Measurements from ENCODE around the gene GCNA. TPM values are rescaled to one million over a fixed set of nuclear protein-coding genes. Genes with fewer than 3 reads are reported as not detected.

The GCNA gene
- total and polyA plus RNA-seq, 2 experiments from 2014 or later = 1.2 to 1.5 TPM

DNA sequence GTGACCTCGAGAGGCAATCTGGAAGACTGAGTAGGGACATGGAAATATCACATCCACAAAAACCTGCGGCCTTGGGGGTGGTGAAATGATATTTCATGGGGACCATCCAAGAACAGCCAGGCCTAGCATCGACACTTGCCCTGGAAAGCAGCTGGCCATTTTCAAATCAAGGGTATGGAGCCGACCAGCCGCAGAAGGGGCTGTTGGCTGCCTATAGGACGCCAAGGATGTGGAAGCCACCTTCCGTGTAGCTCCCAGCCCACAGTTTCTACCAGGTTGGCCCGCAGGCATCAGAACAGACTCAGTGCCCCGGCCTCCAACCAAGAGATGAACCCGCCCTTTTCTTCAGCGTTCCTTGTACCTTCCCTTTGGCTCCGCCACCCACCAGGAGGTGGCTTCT lies 83.7 kb downstream of the GCNA start:
- H3K27ac ChIP-seq (ENCODE audit: low read depth) = no peak overlapping the region
- Mint-ChIP-seq H3K4me1 (no peaks in the 10 kb centered on the region), H3K36me3 (ENCODE audit: low read depth) (no peaks in the 10 kb centered on the region), H3K27ac (no peak overlapping the region), H3K27me3 (ENCODE audit: insufficient read depth, low read depth, poor library complexity) (peaks cover 2% of the 10 kb centered on the region), H3K9me3 (no peaks in the 10 kb centered on the region), H3K4me3 (no peak overlapping the region)
- TF ChIP-seq STAT1 (IDR thresholded peaks at IDR 0.05; ENCODE audit: unreplicated experiment) (no peak), JUNB (IDR thresholded peaks at IDR 0.05; ENCODE audit: unreplicated experiment) (no peak), CREB1 (CRISPR knock-in tag; IDR thresholded peaks at IDR 0.05; ENCODE audit: low read depth) (no peak), ZNF331 (CRISPR knock-in tag; IDR thresholded peaks at IDR 0.05; ENCODE audit: low read depth) (no peak), POLR2AphosphoS5 (IDR thresholded peaks at IDR 0.05; ENCODE audit: low read depth) (no peak), EZH2phosphoT487 (IDR thresholded peaks at IDR 0.05; ENCODE audit: unreplicated experiment) (no peak), ZNF114 (CRISPR knock-in tag; IDR thresholded peaks at IDR 0.05) (no peak), EZH2 (IDR thresholded peaks at IDR 0.05; ENCODE audit: low read depth, unreplicated experiment) (no peak), NANOG (IDR thresholded peaks at IDR 0.05; ENCODE audit: borderline replicate concordance) (no peak)
- TF ChIP-seq, protein P1, sequence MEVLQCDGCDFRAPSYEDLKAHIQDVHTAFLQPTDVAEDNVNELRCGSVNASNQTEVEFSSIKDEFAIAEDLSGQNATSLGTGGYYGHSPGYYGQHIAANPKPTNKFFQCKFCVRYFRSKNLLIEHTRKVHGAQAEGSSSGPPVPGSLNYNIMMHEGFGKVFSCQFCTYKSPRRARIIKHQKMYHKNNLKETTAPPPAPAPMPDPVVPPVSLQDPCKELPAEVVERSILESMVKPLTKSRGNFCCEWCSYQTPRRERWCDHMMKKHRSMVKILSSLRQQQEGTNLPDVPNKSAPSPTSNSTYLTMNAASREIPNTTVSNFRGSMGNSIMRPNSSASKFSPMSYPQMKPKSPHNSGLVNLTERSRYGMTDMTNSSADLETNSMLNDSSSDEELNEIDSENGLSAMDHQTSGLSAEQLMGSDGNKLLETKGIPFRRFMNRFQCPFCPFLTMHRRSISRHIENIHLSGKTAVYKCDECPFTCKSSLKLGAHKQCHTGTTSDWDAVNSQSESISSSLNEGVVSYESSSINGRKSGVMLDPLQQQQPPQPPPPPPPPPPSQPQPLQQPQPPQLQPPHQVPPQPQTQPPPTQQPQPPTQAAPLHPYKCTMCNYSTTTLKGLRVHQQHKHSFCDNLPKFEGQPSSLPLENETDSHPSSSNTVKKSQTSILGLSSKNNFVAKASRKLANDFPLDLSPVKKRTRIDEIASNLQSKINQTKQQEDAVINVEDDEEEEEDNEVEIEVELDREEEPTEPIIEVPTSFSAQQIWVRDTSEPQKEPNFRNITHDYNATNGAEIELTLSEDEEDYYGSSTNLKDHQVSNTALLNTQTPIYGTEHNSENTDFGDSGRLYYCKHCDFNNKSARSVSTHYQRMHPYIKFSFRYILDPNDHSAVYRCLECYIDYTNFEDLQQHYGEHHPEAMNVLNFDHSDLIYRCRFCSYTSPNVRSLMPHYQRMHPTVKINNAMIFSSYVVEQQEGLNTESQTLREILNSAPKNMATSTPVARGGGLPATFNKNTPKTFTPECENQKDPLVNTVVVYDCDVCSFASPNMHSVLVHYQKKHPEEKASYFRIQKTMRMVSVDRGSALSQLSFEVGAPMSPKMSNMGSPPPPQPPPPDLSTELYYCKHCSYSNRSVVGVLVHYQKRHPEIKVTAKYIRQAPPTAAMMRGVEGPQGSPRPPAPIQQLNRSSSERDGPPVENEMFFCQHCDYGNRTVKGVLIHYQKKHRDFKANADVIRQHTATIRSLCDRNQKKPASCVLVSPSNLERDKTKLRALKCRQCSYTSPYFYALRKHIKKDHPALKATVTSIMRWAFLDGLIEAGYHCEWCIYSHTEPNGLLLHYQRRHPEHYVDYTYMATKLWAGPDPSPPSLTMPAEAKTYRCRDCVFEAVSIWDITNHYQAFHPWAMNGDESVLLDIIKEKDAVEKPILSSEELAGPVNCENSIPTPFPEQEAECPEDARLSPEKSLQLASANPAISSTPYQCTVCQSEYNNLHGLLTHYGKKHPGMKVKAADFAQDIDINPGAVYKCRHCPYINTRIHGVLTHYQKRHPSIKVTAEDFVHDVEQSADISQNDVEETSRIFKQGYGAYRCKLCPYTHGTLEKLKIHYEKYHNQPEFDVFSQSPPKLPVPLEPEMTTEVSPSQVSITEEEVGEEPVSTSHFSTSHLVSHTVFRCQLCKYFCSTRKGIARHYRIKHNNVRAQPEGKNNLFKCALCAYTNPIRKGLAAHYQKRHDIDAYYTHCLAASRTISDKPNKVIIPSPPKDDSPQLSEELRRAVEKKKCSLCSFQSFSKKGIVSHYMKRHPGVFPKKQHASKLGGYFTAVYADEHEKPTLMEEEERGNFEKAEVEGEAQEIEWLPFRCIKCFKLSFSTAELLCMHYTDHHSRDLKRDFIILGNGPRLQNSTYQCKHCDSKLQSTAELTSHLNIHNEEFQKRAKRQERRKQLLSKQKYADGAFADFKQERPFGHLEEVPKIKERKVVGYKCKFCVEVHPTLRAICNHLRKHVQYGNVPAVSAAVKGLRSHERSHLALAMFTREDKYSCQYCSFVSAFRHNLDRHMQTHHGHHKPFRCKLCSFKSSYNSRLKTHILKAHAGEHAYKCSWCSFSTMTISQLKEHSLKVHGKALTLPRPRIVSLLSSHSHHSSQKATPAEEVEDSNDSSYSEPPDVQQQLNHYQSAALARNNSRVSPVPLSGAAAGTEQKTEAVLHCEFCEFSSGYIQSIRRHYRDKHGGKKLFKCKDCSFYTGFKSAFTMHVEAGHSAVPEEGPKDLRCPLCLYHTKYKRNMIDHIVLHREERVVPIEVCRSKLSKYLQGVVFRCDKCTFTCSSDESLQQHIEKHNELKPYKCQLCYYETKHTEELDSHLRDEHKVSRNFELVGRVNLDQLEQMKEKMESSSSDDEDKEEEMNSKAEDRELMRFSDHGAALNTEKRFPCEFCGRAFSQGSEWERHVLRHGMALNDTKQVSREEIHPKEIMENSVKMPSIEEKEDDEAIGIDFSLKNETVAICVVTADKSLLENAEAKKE (CRISPR knock-in tag; IDR thresholded peaks at IDR 0.05) = no peak
- TF ChIP-seq, protein P2, sequence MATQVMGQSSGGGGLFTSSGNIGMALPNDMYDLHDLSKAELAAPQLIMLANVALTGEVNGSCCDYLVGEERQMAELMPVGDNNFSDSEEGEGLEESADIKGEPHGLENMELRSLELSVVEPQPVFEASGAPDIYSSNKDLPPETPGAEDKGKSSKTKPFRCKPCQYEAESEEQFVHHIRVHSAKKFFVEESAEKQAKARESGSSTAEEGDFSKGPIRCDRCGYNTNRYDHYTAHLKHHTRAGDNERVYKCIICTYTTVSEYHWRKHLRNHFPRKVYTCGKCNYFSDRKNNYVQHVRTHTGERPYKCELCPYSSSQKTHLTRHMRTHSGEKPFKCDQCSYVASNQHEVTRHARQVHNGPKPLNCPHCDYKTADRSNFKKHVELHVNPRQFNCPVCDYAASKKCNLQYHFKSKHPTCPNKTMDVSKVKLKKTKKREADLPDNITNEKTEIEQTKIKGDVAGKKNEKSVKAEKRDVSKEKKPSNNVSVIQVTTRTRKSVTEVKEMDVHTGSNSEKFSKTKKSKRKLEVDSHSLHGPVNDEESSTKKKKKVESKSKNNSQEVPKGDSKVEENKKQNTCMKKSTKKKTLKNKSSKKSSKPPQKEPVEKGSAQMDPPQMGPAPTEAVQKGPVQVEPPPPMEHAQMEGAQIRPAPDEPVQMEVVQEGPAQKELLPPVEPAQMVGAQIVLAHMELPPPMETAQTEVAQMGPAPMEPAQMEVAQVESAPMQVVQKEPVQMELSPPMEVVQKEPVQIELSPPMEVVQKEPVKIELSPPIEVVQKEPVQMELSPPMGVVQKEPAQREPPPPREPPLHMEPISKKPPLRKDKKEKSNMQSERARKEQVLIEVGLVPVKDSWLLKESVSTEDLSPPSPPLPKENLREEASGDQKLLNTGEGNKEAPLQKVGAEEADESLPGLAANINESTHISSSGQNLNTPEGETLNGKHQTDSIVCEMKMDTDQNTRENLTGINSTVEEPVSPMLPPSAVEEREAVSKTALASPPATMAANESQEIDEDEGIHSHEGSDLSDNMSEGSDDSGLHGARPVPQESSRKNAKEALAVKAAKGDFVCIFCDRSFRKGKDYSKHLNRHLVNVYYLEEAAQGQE (IDR thresholded peaks at IDR 0.05; ENCODE audit: unreplicated experiment) = no peak
- TF ChIP-seq, protein P3, sequence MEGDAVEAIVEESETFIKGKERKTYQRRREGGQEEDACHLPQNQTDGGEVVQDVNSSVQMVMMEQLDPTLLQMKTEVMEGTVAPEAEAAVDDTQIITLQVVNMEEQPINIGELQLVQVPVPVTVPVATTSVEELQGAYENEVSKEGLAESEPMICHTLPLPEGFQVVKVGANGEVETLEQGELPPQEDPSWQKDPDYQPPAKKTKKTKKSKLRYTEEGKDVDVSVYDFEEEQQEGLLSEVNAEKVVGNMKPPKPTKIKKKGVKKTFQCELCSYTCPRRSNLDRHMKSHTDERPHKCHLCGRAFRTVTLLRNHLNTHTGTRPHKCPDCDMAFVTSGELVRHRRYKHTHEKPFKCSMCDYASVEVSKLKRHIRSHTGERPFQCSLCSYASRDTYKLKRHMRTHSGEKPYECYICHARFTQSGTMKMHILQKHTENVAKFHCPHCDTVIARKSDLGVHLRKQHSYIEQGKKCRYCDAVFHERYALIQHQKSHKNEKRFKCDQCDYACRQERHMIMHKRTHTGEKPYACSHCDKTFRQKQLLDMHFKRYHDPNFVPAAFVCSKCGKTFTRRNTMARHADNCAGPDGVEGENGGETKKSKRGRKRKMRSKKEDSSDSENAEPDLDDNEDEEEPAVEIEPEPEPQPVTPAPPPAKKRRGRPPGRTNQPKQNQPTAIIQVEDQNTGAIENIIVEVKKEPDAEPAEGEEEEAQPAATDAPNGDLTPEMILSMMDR (conservative IDR thresholded peaks at IDR 0.05; ENCODE audit: low read depth in 2 of 2) = no peak
- TF ChIP-seq, protein P4, sequence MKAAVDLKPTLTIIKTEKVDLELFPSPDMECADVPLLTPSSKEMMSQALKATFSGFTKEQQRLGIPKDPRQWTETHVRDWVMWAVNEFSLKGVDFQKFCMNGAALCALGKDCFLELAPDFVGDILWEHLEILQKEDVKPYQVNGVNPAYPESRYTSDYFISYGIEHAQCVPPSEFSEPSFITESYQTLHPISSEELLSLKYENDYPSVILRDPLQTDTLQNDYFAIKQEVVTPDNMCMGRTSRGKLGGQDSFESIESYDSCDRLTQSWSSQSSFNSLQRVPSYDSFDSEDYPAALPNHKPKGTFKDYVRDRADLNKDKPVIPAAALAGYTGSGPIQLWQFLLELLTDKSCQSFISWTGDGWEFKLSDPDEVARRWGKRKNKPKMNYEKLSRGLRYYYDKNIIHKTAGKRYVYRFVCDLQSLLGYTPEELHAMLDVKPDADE (IDR thresholded peaks at IDR 0.05) = no peak
- no peaks in the 10 kb centered on the region for H3F3A ChIP-seq (replicated peaks; ENCODE audit: low read depth)
- H3K4me3 ChIP-seq = no peak overlapping the region
- no peaks in the 10 kb centered on the region for H3K79me2 ChIP-seq (replicated peaks; ENCODE audit: insufficient read depth)
- H3K9me2 ChIP-seq (ENCODE audit: insufficient read depth) = no peaks in the 10 kb centered on the region
- H2AFZ ChIP-seq = no peak overlapping the region
- ATAC-seq (no peak), DNase-seq (ENCODE audit: low spot score) (no peak)
- no peaks in the 10 kb centered on the region for H4K20me1 ChIP-seq (replicated peaks; ENCODE audit: insufficient read depth)
- H3K27me3 ChIP-seq (ENCODE audit: insufficient read depth) = no peaks in the 10 kb centered on the region
- H3K4me1 ChIP-seq (ENCODE audit: insufficient read depth) = no peaks in the 10 kb centered on the region
- no peak overlapping the region for H3K4me2 ChIP-seq
- no peaks in the 10 kb centered on the region for H3K36me3 ChIP-seq (ENCODE audit: insufficient read depth)

Data from GM23338 (cell line).